ENCODE data around the gene ROBO1.
A peak's percentile ranks its signal among the peaks of the same experiment; 100 is the strongest.

Gene ROBO1

GRCh38 chr3:78794431-78794830 lies 973.4 kb downstream of the ROBO1 start:
- Histone ChIP-seq H3K9me3 (no peaks in the 10 kb centered on the region; the same call in 1 of the 2 replicates), H3K27ac (no peak overlapping the region), H3K4me3 (no peak overlapping the region), H3K4me1 (peaks cover 33% of the 10 kb centered on the region), H3K27me3 (no peaks in the 10 kb centered on the region), H3K9ac (no peak overlapping the region), H3K4me2 (peak overlapping the region; percentile 11), H4K20me1 (peaks cover 25% of the 10 kb centered on the region; the same call in 1 of the 2 replicates), H3K36me3 (0 out of 2 replicates have a peak, but pooled peaks cover 4% of the 10 kb centered on the region)
- no peak for TF ChIP-seq Cebpa-rat (IDR thresholded peaks at IDR 0.05)

DNA sequence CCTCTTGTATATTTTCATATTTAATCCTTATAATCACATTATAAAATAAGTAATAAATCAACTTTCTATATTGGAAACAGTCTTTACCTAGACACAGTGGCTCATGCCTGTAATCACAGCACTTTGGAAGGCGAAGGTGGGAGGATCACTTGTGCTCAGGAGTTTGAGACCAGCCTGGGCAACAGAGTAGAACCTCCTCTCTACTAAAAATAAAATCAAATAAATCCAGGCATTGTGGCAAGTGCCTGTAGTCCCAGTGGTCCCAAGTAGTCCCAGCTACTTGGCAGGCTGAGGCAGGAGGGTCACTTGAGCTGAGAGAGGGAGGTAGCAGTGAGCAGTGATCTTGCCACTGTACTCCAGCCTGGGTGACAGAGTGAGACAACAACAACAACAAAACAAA lies 975.1 kb downstream of the ROBO1 start:
- Histone ChIP-seq H3K9me3 (peaks cover 4% of the 10 kb centered on the region), H3K4me1 (peaks cover 33% of the 10 kb centered on the region), H3K4me3 (no peak overlapping the region), H3K27ac (no peak overlapping the region), H3K27me3 (no peaks in the 10 kb centered on the region), H3K4me2 (no peak overlapping the region), H3K36me3 (peaks cover 7% of the 10 kb centered on the region; the same call in 1 of the 2 replicates), H3K9ac (no peak overlapping the region), H4K20me1 (peaks cover 25% of the 10 kb centered on the region; the same call in 1 of the 2 replicates)
- no peak for TF ChIP-seq Cebpa-rat (IDR thresholded peaks at IDR 0.05)

- peaks cover 8% of the 10 kb centered on the region for H3K9me3 ChIP-seq
- no peak overlapping the region for H3K9ac ChIP-seq
- TF ChIP-seq Cebpa-rat (IDR thresholded peaks at IDR 0.05): no peak
- H4K20me1 ChIP-seq: peaks cover 25% of the 10 kb centered on the region; the same call in 1 of the 2 replicates
- H3K27ac ChIP-seq: no peak overlapping the region
- H3K27me3 ChIP-seq: no peaks in the 10 kb centered on the region
- H3K4me3 ChIP-seq: no peak overlapping the region
- H3K4me2 ChIP-seq: no peak overlapping the region
- peaks cover 30% of the 10 kb centered on the region for H3K4me1 ChIP-seq
- H3K36me3 ChIP-seq: peaks cover 11% of the 10 kb centered on the region; the same call in 1 of the 2 replicates
Measured at GRCh38 chr3:78792212-78792611, 975.6 kb downstream of the ROBO1 start.

GRCh38 chr3:78791753-78792152 lies 976.0 kb downstream of the ROBO1 start:
- no peaks in the 10 kb centered on the region for H3K27me3 ChIP-seq
- no peak overlapping the region for H3K27ac ChIP-seq
- H3K4me2 ChIP-seq: no peak overlapping the region
- no peak overlapping the region for H3K9ac ChIP-seq
- TF ChIP-seq Cebpa-rat (IDR thresholded peaks at IDR 0.05): no peak
- no peak overlapping the region for H3K4me3 ChIP-seq
- peaks cover 25% of the 10 kb centered on the region for H3K4me1 ChIP-seq
- peaks cover 11% of the 10 kb centered on the region for H3K9me3 ChIP-seq
- peaks cover 13% of the 10 kb centered on the region; the same call in 1 of the 2 replicates for H3K36me3 ChIP-seq
- peaks cover 25% of the 10 kb centered on the region; the same call in 1 of the 2 replicates for H4K20me1 ChIP-seq

DNA sequence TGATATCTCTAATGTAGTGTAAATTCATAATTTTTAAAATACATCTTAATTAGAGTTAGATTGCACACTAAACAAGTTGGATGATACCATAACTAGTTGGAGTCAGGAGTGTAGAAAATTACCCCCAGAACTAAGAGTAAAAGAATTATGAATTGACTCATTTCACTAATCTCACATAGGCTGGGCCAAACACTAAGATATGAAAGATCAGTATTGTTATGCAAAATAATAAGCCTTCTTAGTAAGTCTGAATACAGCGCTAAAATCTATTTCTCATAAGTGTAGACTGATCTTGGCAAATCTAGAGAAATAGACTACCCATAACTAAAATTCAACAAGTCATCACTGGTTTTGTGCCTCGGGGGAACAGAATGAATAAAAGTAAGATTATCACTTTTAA lies 979.0 kb downstream of the ROBO1 start:
- no peak overlapping the region for H3K9ac ChIP-seq
- H4K20me1 ChIP-seq: peaks cover 25% of the 10 kb centered on the region; the same call in 1 of the 2 replicates
- H3K27ac ChIP-seq: no peak overlapping the region
- no peaks in the 10 kb centered on the region for H3K27me3 ChIP-seq
- peaks cover 16% of the 10 kb centered on the region for H3K9me3 ChIP-seq
- H3K4me2 ChIP-seq: no peak overlapping the region
- no peak for TF ChIP-seq Cebpa-rat (IDR thresholded peaks at IDR 0.05)
- H3K4me3 ChIP-seq: no peak overlapping the region
- H3K4me1 ChIP-seq: peaks cover 10% of the 10 kb centered on the region; the same call in 1 of the 2 replicates
- H3K36me3 ChIP-seq: peaks cover 16% of the 10 kb centered on the region; the same call in 1 of the 2 replicates

GRCh38 chr3:78785004-78785403 lies 982.8 kb downstream of the ROBO1 start:
- H4K20me1 ChIP-seq: no peaks in the 10 kb centered on the region; the same call in 1 of the 2 replicates
- no peak overlapping the region for H3K4me2 ChIP-seq
- H3K27me3 ChIP-seq: no peaks in the 10 kb centered on the region
- no peaks in the 10 kb centered on the region for H3K4me1 ChIP-seq
- H3K9ac ChIP-seq: no peak overlapping the region
- H3K27ac ChIP-seq: no peak overlapping the region
- peaks cover 23% of the 10 kb centered on the region for H3K9me3 ChIP-seq
- peaks cover 19% of the 10 kb centered on the region for H3K36me3 ChIP-seq
- H3K4me3 ChIP-seq: no peak overlapping the region
- TF ChIP-seq Cebpa-rat (IDR thresholded peaks at IDR 0.05): no peak

DNA sequence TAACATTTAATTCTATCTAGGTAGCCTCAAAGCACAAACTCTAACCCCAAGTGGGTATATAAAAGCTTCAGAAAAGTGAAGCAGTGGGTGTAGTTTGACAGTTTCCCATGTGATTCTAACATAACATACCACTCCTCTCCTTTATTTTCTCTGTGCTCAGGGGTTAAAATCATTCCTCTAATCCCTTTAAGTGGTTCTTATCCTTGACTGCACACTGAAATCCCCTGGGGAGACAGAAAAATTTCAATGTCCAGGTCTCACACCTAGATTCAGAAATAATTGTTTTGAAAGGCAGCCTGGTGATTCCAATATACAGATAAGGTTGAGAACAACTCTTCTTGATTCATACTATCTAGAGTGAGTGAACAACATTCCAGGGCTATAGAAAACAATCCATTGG lies 986.4 kb downstream of the ROBO1 start:
- H4K20me1 ChIP-seq: no peaks in the 10 kb centered on the region; the same call in 1 of the 2 replicates
- no peak for TF ChIP-seq Cebpa-rat (IDR thresholded peaks at IDR 0.05)
- H3K4me2 ChIP-seq: no peak overlapping the region
- H3K4me3 ChIP-seq: no peak overlapping the region
- H3K9me3 ChIP-seq: peaks cover 30% of the 10 kb centered on the region
- no peaks in the 10 kb centered on the region for H3K27me3 ChIP-seq
- H3K4me1 ChIP-seq: no peaks in the 10 kb centered on the region
- H3K27ac ChIP-seq: no peak overlapping the region
- peaks cover 14% of the 10 kb centered on the region; the same call in 1 of the 2 replicates for H3K36me3 ChIP-seq
- H3K9ac ChIP-seq: no peak overlapping the region

DNA sequence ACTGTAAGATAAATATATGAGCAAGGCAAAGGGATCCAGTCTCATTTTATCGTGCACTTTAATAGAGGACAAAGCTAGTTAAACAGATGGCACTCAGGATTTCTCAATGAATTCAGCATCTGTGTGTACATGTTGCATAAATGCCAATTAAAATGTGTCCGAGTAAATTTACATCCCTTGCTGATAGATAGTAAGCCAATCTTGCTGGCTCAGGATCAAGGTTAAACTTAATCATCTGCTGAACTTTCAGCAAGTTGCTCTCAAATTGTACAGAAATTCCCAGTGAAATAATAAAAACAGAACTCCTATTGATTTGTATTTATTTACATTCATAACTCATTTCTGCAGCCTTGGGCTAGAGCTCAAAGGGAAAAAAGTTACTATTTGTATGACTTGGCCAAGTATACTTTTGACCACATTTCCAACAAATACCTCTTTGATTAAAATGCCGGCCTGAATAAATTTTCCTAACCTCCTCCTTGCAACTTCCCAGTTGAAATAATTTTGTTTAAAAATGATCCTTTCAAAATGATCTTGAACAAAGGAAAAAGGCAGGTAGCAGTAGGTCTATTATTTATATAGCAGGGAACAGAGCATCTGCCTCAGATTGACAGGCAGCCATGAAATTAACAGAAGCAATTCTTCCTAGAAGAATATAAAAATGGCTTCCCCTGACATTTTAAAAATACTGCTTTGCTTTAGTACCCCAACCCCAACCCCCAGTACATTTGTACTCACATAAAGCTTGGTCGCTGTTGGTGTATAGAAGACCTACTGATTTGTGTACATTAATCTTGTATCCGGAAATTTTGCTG lies 1001.9 kb downstream of the ROBO1 start:
- no peaks in the 10 kb centered on the region for H4K20me1 ChIP-seq
- peaks cover 6% of the 10 kb centered on the region for H3K4me1 ChIP-seq
- peaks cover 7% of the 10 kb centered on the region for H3K9me3 ChIP-seq
- no peak for TF ChIP-seq Cebpa-rat (IDR thresholded peaks at IDR 0.05)
- H3K9ac ChIP-seq: no peak overlapping the region
- no peak overlapping the region for H3K4me2 ChIP-seq
- H3K36me3 ChIP-seq: no peaks in the 10 kb centered on the region
- H3K27ac ChIP-seq: no peak overlapping the region
- no peak overlapping the region for H3K4me3 ChIP-seq
- H3K27me3 ChIP-seq: no peaks in the 10 kb centered on the region

DNA sequence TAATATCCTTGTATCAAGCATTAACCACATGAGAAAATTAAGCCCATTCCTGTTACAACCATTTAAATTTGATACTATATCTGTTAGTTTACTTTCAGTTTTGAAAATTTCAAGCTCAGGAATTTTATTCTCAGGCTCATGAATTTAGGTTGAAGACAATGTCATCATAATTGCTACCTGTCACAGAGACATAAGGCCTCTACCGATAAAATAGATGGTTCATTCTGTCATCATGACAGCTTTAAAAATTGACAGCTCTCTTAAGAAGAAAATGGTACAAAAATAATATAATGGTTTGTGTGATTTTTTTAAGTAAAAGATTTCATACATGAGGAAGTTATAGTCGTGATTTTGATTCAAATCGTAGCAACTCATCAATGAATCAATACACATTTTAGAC lies 1003.2 kb downstream of the ROBO1 start:
- Histone ChIP-seq H3K9ac (no peak overlapping the region), H3K36me3 (peaks cover 11% of the 10 kb centered on the region; the same call in 1 of the 2 replicates), H3K27me3 (no peaks in the 10 kb centered on the region), H3K4me3 (no peak overlapping the region), H3K27ac (no peak overlapping the region), H3K4me1 (peaks cover 6% of the 10 kb centered on the region), H3K4me2 (no peak overlapping the region), H3K9me3 (peaks cover 11% of the 10 kb centered on the region), H4K20me1 (no peaks in the 10 kb centered on the region)
- no peak for TF ChIP-seq Cebpa-rat (IDR thresholded peaks at IDR 0.05)

- no peak for TF ChIP-seq Cebpa-rat (IDR thresholded peaks at IDR 0.05)
- Histone ChIP-seq H3K9me3 (peaks cover 11% of the 10 kb centered on the region), H3K27me3 (no peaks in the 10 kb centered on the region), H3K36me3 (peaks cover 17% of the 10 kb centered on the region), H3K27ac (no peak overlapping the region), H3K4me3 (no peak overlapping the region), H3K4me2 (no peak overlapping the region), H3K4me1 (peaks cover 6% of the 10 kb centered on the region), H3K9ac (no peak overlapping the region), H4K20me1 (no peaks in the 10 kb centered on the region)
Measured at GRCh38 chr3:78762121-78762520, 1005.7 kb downstream of the ROBO1 start.

Measured in BLaER1 (cell line).